H9 (cell line): Measurements from ENCODE around the gene MTX3. TPM values are rescaled to one million over a fixed set of nuclear protein-coding genes. Genes with fewer than 3 reads are reported as not detected.
A peak's percentile ranks its signal among the peaks of the same experiment; 100 is the strongest.

Experiments
- DNase-seq: peaks from one replicate; pipeline ENCODE4 v3.0.0-alpha.2; 2017
- H2AFZ ChIP-seq: one replicate; pipeline ENCODE4 v1.6.1; 2013; ENCODE audit warnings: mild to moderate bottlenecking, low read length, control low read depth, moderate library complexity
- H2AK5ac ChIP-seq: 2 replicates; pipeline ENCODE4 v1.6.1; 2013; ENCODE audit warnings: low read length, control low read depth, mixed read lengths; ENCODE audit not compliant: insufficient read length
- H2BK120ac ChIP-seq: one replicate; pipeline ENCODE4 v1.6.1; 2013; ENCODE audit warnings: low read depth, mild to moderate bottlenecking, low read length, control low read depth, inconsistent platforms; ENCODE audit not compliant: poor library complexity, severe bottlenecking
- H2BK12ac ChIP-seq: 2 replicates; pipeline ENCODE4 v1.6.1; 2013; ENCODE audit warnings: low read length, control low read depth, mixed read lengths, low read depth; ENCODE audit not compliant: insufficient read length
- H2BK15ac ChIP-seq: 2 replicates; pipeline ENCODE4 v1.6.1; 2013; ENCODE audit warnings: low read depth, low read length, control low read depth
- H2BK20ac ChIP-seq: one replicate; pipeline ENCODE4 v1.6.1; 2013; ENCODE audit warnings: low read depth, mild to moderate bottlenecking, low read length, control low read depth, inconsistent platforms; ENCODE audit not compliant: poor library complexity, severe bottlenecking
- H2BK5ac ChIP-seq: 2 replicates; pipeline ENCODE4 v1.6.1; 2013; ENCODE audit warnings: low read length, control low read depth, mixed read lengths; ENCODE audit not compliant: insufficient read length
- H3K14ac ChIP-seq: 2 replicates; pipeline ENCODE4 v1.6.1; 2013; ENCODE audit warnings: low read length, control low read depth; ENCODE audit not compliant: insufficient read depth
- H3K18ac ChIP-seq: 2 replicates; pipeline ENCODE4 v1.6.1; 2013; ENCODE audit warnings: low read depth, mild to moderate bottlenecking, mixed read lengths, low read length, control low read depth; ENCODE audit not compliant: insufficient read length
- H3K23ac ChIP-seq: 2 replicates; pipeline ENCODE4 v1.6.1; 2013; ENCODE audit warnings: low read length, control low read depth, mixed read lengths, low read depth; ENCODE audit not compliant: insufficient read length
- H3K23me2 ChIP-seq: 2 replicates; pipeline ENCODE4 v1.6.1; 2013; ENCODE audit warnings: low read depth, mild to moderate bottlenecking, mixed read lengths, low read length, control low read depth; ENCODE audit not compliant: insufficient read length, poor library complexity, severe bottlenecking
- H3K27ac ChIP-seq: 2 replicates; pipeline ENCODE4 v1.5.1; 2013; ENCODE audit warnings: low read length, control low read depth, mixed read lengths, low read depth; ENCODE audit not compliant: insufficient read length
- H3K27me3 ChIP-seq: 2 replicates; pipeline ENCODE4 v1.6.1; 2013; ENCODE audit warnings: low read length, control low read depth, inconsistent platforms; ENCODE audit not compliant: insufficient read depth
- H3K4ac ChIP-seq: 2 replicates; pipeline ENCODE4 v1.6.1; 2013; ENCODE audit warnings: low read depth, mild to moderate bottlenecking, control low read depth, inconsistent platforms, low read length, moderate library complexity
- H3K4me1 ChIP-seq: 2 replicates; pipeline ENCODE4 v1.6.1; 2013; ENCODE audit warnings: low read length, control low read depth, inconsistent platforms; ENCODE audit not compliant: insufficient read depth
- H3K4me2 ChIP-seq: 2 replicates; pipeline ENCODE4 v1.6.1; 2013; ENCODE audit warnings: low read length, control low read depth, mixed read lengths; ENCODE audit not compliant: insufficient read length, insufficient read depth
- H3K56ac ChIP-seq: 2 replicates; pipeline ENCODE4 v1.6.1; 2013; ENCODE audit warnings: low read depth, mild to moderate bottlenecking, mixed read lengths, low read length, control low read depth; ENCODE audit not compliant: insufficient read length
- H3K79me1 ChIP-seq: 2 replicates; pipeline ENCODE4 v1.6.1; 2013; ENCODE audit warnings: low read depth, mild to moderate bottlenecking, moderate library complexity, low read length, control low read depth, inconsistent platforms; ENCODE audit not compliant: insufficient read depth, poor library complexity, severe bottlenecking
- H3K79me2 ChIP-seq: 2 replicates; pipeline ENCODE4 v1.6.1; 2013; ENCODE audit warnings: low read length, control low read depth, inconsistent platforms; ENCODE audit not compliant: insufficient read depth
- H3K9ac ChIP-seq: 2 replicates; pipeline ENCODE4 v1.6.1; 2013; ENCODE audit warnings: low read length, control low read depth, mixed read lengths; ENCODE audit not compliant: insufficient read length; ENCODE audit errors: extremely low read depth
- H3K9me3 ChIP-seq: one replicate; pipeline ENCODE4 v1.6.1; 2013; ENCODE audit warnings: low read depth, low read length, inconsistent platforms; ENCODE audit not compliant: control insufficient read depth
- H3T11ph ChIP-seq: one replicate; pipeline ENCODE4 v1.6.1; 2013; ENCODE audit warnings: mild to moderate bottlenecking, low read length, control low read depth, inconsistent platforms
- H4K20me1 ChIP-seq: one replicate; pipeline ENCODE4 v1.6.1; 2013; ENCODE audit not compliant: control insufficient read depth, insufficient read length, insufficient read depth
- H4K5ac ChIP-seq: 2 replicates; pipeline ENCODE4 v1.6.1; 2013; ENCODE audit warnings: low read depth, mild to moderate bottlenecking, mixed read lengths, low read length, control low read depth; ENCODE audit not compliant: insufficient read length
- H4K8ac ChIP-seq: replicated peaks from 2 replicates; pipeline ENCODE4 v1.6.1; 2013; ENCODE audit warnings: low read length, control low read depth, mixed read lengths, low read depth; ENCODE audit not compliant: insufficient read length
- H4K91ac ChIP-seq: 2 replicates; pipeline ENCODE4 v1.6.1; 2013; ENCODE audit warnings: low read depth, mild to moderate bottlenecking, moderate library complexity, mixed read lengths, low read length, control low read depth; ENCODE audit not compliant: insufficient read length
- H3K27ac Mint-ChIP-seq, 3 experiments: 2 replicates in 2 of 3; 3 replicates in 1 of 3; pipeline ENCODE4 v1.8.0; 2020 to 2021; ENCODE audit warnings: mixed read lengths in 3 of 3, mild to moderate bottlenecking in 1 of 3, moderate library complexity in 1 of 3
- H3K27me3 Mint-ChIP-seq: 2 replicates; pipeline ENCODE4 v1.8.0; 2021; ENCODE audit warnings: low read depth, mild to moderate bottlenecking, moderate library complexity, mixed read lengths
- H3K36me3 Mint-ChIP-seq, 3 experiments: 2 replicates in 2 of 3; 3 replicates in 1 of 3; pipeline ENCODE4 v1.8.0; 2020 to 2021; ENCODE audit warnings: low read depth in 3 of 3, mixed read lengths in 3 of 3; ENCODE audit not compliant: insufficient read depth in 1 of 3
- H3K4me1 Mint-ChIP-seq, 2 experiments: 2 replicates each; pipeline ENCODE4 v1.8.0; 2020; ENCODE audit warnings: mixed read lengths in 2 of 2
- H3K4me3 Mint-ChIP-seq, 2 experiments: 2 replicates in 1 of 2; 3 replicates in 1 of 2; pipeline ENCODE4 v1.8.0; 2020 to 2021; ENCODE audit warnings: mild to moderate bottlenecking in 2 of 2, mixed read lengths in 2 of 2, moderate library complexity in 1 of 2
- H3K9me3 Mint-ChIP-seq, 2 experiments: 2 replicates in 1 of 2; 3 replicates in 1 of 2; pipeline ENCODE4 v1.8.0; 2020; ENCODE audit warnings: mild to moderate bottlenecking in 2 of 2, mixed read lengths in 2 of 2, moderate library complexity in 1 of 2
- WGBS: extraction: QIAGEN DNeasy Blood & Tissue Kit; methylation state at CpG from one replicate; pipeline ENCODE4 v1.1.7; 2013; ENCODE audit warnings: missing lambda C conversion rate, low lambda C conversion rate, mixed read lengths; ENCODE audit not compliant: insufficient read length; ENCODE audit errors: extremely low coverage; 5-methylcytosine and 5-hydroxymethylcytosine counted together
- total RNA-seq: library from RNA; stranded (reverse); gene quantifications from 2 replicates; pipeline ENCODE4 v1.2.1, GENCODE V29; 2021
- TF ChIP-seq, protein P1 (sequence below): fragments of 200-600 bp; sonication (generic); conservative IDR thresholded peaks from 3 replicates; pipeline ENCODE4 v1.8.0; 2021; ENCODE audit warnings: antibody characterized with exemption, mild to moderate bottlenecking

The MTX3 gene
- total RNA-seq, 1 experiment from 2014 or later: 24.1 TPM

DNA sequence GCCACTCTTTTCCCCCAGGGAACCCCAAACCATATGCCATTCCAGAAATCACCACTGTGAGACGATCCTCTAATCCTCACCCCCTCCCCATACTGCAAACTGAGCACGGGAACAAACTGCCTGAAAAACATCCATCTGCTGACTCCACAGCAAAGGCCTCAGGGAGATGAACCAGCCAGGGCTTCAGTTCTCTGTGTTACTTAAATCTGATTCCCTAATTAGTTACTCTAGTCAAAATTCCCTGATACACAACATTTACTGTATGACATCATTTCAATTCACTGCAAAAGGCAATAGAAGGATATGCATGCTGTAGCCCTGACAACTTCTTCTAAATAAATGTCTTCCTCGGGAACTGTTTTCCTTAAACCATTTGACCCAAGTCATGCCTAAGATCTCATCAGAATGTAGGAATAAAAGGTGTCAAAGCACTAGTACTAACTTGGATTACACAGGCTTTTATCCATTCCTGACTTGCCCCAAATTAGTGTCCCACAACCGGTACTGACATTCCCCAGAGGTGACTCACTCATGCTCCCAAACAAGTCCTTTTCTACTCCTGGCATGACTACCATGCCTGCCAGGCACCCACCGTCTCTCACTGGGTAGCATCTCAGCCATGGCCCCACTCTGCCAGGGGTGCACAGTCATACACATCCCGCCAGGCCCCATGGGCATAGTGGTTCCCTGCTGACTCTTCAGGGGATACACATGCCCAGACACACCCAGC lies 35.0 kb downstream of the MTX3 start:
- no peak overlapping the region for H2BK15ac ChIP-seq
- Mint-ChIP-seq H3K27ac (peak overlapping the region in 2 of 3 experiments; percentile 21 to 43; a peak in 2 of 7 replicates), H3K27me3 (peaks cover 4% of the 10 kb centered on the region; the same call in 1 of the 2 replicates), H3K4me3 (no peak overlapping the region), H3K4me1 (peaks cover 25 to 27% of the 10 kb centered on the region in 2 experiments), H3K9me3 (peaks cover 0 to 4% of the 10 kb centered on the region in 2 experiments; a peak in 1 of 5 replicates), H3K36me3 (peaks cover 0 to 4% (median 0%) of the 10 kb centered on the region in 3 experiments; a peak in 1 of 7 replicates)
- no peak overlapping the region for H4K91ac ChIP-seq
- H3K9ac ChIP-seq: no peak overlapping the region
- H3K4me2 ChIP-seq: no peak overlapping the region
- no peak overlapping the region for H3K23ac ChIP-seq
- no peak overlapping the region for H4K8ac ChIP-seq
- H2AFZ ChIP-seq: no peak overlapping the region
- no peaks in the 10 kb centered on the region for H3K4me1 ChIP-seq
- H3K18ac ChIP-seq: no peak overlapping the region
- H3K4ac ChIP-seq: no peak overlapping the region
- no peaks in the 10 kb centered on the region for H3K27me3 ChIP-seq
- no peaks in the 10 kb centered on the region for H3K79me2 ChIP-seq
- TF ChIP-seq, protein P1, sequence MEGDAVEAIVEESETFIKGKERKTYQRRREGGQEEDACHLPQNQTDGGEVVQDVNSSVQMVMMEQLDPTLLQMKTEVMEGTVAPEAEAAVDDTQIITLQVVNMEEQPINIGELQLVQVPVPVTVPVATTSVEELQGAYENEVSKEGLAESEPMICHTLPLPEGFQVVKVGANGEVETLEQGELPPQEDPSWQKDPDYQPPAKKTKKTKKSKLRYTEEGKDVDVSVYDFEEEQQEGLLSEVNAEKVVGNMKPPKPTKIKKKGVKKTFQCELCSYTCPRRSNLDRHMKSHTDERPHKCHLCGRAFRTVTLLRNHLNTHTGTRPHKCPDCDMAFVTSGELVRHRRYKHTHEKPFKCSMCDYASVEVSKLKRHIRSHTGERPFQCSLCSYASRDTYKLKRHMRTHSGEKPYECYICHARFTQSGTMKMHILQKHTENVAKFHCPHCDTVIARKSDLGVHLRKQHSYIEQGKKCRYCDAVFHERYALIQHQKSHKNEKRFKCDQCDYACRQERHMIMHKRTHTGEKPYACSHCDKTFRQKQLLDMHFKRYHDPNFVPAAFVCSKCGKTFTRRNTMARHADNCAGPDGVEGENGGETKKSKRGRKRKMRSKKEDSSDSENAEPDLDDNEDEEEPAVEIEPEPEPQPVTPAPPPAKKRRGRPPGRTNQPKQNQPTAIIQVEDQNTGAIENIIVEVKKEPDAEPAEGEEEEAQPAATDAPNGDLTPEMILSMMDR: no peak
- H3K79me1 ChIP-seq: no peaks in the 10 kb centered on the region
- no peak overlapping the region for H2BK120ac ChIP-seq
- no peak overlapping the region for H2BK5ac ChIP-seq
- no peaks in the 10 kb centered on the region for H3K23me2 ChIP-seq
- H3K9me3 ChIP-seq: no peaks in the 10 kb centered on the region
- peak; percentile 42 for DNase-seq
- no peaks in the 10 kb centered on the region for H4K20me1 ChIP-seq
- no peak overlapping the region for H4K5ac ChIP-seq
- H3K27ac ChIP-seq: no peak overlapping the region
- H3T11ph ChIP-seq: no peak overlapping the region
- H2BK12ac ChIP-seq: no peak overlapping the region
- no peak overlapping the region for H2AK5ac ChIP-seq
- H3K14ac ChIP-seq: no peak overlapping the region
- no peak overlapping the region for H2BK20ac ChIP-seq
- no peak overlapping the region for H3K56ac ChIP-seq
- no CpG with 5 or more reads among the region's 6 CpGs for WGBS
